GM21360 (cell line): ENCODE data around the gene LRRTM3.
A peak's percentile ranks its signal among the peaks of the same experiment; 100 is the strongest.

Experiments
- ATAC-seq: cut with Tn5 transposase; IDR thresholded peaks from one replicate; pipeline ENCODE4 v1.9.1; 2021; ENCODE audit warnings: mild to moderate bottlenecking, moderate library complexity; ENCODE audit not compliant: unreplicated experiment

LRRTM3 gene

DNA sequence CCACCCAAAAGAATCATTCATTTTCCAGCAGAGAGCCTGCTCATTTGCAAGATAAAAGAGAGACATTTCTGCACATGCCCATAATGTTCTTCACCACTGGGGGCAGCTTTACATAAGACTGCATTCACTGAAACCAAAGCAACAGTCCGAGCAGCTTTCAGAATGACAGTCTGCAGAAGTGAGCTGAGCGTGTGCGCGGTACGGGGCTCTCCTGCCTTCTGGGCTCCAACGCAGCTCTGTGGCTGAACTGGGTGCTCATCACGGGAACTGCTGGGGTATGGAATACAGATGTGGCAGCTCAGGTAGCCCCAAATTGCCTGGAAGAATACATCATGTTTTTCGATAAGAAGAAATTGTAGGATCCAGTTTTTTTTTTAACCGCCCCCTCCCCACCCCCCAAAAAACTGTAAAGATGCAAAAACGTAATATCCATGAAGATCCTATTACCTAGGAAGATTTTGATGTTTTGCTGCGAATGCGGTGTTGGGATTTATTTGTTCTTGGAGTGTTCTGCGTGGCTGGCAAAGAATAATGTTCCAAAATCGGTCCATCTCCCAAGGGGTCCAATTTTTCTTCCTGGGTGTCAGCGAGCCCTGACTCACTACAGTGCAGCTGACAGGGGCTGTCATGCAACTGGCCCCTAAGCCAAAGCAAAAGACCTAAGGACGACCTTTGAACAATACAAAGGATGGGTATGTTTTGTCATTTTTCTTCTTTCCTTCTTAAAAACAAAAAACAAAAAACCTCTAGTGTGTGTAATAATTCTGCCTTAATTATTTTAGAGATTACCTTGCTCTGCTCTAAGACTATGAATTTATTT is at the start of gene LRRTM3:
Gene LRRTM3, plus strand, starts transcription at position 141 of the 820 bp plus-strand sequence.
- peak; percentile 100 for ATAC-seq

DNA sequence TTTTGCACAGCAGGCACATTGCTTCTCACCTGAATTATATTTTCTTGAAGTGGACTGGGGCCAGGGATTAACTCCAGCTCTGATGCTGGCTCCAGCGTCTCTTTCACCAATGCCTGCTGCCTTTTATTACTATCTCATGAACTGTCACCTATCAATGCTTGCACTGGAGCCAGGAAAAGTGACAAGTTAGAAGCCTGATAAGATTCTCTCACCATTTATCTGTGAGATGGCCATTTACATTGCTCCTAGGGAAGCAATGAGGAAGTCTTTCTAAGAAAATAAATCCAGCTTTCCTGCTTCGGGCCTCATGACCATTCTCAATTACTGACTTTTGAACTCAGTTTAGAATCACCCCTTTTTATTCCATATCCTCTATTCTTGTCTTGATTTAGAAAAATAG is 48.5 kb upstream of the LRRTM3 start:
- ATAC-seq: no peak

- ATAC-seq: no peak
Measured at GRCh38 chr10:66880292-66880691, 45.5 kb upstream of the LRRTM3 start.

GRCh38 chr10:66880826-66881225 is 45.0 kb upstream of the LRRTM3 start:
- ATAC-seq: no peak

- no peak for ATAC-seq
Measured at GRCh38 chr10:66881814-66882213, 44.0 kb upstream of the LRRTM3 start.

- ATAC-seq: no peak
Measured at GRCh38 chr10:66882271-66882670, 43.6 kb upstream of the LRRTM3 start.

- ATAC-seq: no peak
Measured at GRCh38 chr10:66886848-66887247, 39.0 kb upstream of the LRRTM3 start.

DNA sequence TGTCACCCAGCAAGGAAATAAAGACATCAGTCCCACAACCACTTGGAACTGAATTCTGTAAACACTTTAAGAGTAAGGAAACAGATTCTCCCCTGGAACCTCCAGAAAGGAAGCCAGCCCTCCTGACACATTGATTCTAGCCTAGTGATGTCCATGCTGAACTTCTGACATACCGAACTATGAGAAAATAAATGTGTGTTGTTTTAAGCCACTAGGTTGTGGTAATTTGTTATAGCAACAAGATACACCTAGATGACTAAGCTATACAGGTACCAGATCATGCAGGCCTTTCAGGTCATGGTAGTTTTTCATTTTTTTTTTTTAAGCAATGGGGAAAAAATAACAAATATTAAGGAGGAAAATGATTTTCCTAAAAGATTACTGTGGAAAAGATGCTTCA is 37.6 kb upstream of the LRRTM3 start:
- ATAC-seq: no peak

- no peak for ATAC-seq
Measured at GRCh38 chr10:66892871-66893270, 33.0 kb upstream of the LRRTM3 start.

DNA sequence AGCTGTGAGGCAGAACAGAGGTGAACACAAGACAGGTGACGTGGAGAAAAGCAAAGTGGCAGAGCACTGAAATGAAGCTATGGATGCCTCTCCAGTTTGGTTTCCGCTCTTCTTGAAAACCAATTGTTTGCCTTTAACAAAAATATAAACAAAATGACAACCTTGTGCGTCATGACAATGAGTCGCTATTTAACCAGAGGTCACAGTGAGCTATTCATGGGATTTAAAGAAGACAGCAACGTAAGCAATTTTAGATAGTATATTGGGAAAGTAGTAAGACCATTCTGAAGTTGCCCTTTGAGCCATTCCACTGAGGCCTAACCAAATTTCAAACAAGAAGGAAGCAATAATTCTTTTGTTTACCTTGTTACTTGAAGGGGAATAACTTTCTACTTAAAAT is 15.2 kb upstream of the LRRTM3 start:
- no peak for ATAC-seq

DNA sequence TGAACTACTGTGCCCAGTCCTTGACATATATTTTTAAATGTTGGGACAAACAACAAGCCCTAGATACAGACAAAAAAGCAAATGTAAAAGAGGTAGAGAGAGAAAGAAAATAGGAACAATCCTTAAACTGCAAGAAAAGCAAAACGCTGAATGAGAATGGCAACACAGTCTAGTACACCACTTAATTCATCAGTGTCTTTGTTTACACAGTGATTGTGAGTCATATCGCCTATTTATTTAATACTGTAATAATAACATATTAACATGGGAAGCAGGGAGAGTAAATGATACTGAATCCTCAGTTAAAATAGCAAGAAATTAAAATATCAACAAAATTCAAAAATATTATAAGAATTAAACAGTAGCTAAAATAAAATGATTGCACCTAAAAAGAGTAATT is 9.8 kb upstream of the LRRTM3 start:
- no peak for ATAC-seq

- ATAC-seq: no peak
Measured at GRCh38 chr10:66917104-66917503, 8.7 kb upstream of the LRRTM3 start.

DNA sequence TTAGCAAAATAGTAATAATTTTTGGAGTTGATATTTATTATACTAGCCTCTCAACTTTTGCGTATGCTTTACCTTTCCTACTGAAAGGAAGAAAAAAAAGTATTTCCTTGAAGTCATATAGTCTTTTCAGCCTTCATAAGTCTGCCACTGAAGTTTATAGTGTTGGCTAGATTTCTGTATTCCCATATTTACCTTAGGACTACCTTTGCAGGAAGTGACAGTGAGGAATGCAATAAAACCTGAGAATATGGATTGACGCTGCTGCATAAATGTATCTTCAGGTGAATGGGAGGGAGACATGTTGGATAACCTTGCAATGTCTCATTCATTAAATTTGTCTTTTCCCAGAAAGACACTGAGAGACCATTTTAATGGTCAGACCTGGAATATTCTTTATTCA is 6.6 kb upstream of the LRRTM3 start:
- no peak for ATAC-seq

- no peak for ATAC-seq
Measured at GRCh38 chr10:66924674-66925345, 1.0 kb upstream of the LRRTM3 start.

DNA sequence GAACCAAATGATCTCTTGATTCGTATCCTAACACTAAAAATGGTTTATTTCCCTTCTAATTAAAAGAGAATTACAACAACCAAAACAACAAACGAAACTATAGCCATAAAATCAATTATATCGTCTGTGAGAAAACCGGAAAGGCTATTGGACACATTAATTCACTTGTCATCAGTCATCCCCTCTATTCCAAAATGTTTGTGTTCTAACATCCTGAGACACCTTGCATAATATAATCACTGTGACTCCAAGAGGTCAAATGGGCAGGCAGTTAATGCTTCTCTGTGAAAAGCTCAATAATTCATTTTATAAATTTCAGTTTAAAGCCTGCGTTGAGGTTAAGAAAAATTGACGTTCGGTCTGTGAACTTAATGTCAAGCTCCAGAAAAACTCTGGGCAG is 463 bp upstream of the LRRTM3 start:
- ATAC-seq: no peak

- ATAC-seq: no peak
Measured at GRCh38 chr10:66926841-66927240, 1.0 kb downstream of the LRRTM3 start.

DNA sequence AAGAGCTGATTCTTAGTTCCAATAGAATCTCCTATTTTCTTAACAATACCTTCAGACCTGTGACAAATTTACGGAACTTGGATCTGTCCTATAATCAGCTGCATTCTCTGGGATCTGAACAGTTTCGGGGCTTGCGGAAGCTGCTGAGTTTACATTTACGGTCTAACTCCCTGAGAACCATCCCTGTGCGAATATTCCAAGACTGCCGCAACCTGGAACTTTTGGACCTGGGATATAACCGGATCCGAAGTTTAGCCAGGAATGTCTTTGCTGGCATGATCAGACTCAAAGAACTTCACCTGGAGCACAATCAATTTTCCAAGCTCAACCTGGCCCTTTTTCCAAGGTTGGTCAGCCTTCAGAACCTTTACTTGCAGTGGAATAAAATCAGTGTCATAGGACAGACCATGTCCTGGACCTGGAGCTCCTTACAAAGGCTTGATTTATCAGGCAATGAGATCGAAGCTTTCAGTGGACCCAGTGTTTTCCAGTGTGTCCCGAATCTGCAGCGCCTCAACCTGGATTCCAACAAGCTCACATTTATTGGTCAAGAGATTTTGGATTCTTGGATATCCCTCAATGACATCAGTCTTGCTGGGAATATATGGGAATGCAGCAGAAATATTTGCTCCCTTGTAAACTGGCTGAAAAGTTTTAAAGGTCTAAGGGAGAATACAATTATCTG is 1.6 kb downstream of the LRRTM3 start:
- ATAC-seq: no peak

GRCh38 chr10:66927971-66928770 is 2.3 kb downstream of the LRRTM3 start:
- ATAC-seq: no peak

- ATAC-seq: no peak
Measured at GRCh38 chr10:66928776-66929175, 2.9 kb downstream of the LRRTM3 start.

DNA sequence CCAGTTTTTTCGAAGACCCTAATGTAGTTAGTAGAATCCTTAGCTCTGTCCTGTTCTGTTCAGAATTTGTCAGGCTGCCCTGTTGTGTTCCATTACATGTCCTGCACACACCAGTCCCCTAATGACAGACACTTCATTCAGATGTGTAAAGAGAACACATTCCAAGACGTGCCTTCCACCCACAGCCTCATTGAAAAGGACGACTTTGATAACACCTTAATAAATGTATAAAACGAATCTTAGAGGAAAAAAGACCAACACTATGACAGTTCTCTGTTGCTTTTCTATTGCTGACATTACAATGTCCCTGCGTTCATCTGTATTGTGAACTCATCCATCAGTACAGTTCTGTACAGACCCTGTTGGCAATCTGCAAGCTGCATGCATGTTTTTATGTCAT is 3.5 kb downstream of the LRRTM3 start:
- ATAC-seq: no peak

GRCh38 chr10:66931340-66931948 is 5.6 kb downstream of the LRRTM3 start:
- ATAC-seq: peak; percentile 74
